GM21717 (cell line): ENCODE measurements around the gene KIFBP.
"Not testable (repeated sequence)": the region's sequence is repeated elsewhere in the genome, so short reads cannot be mapped to it uniquely, and the experiment has no call there.

Experiments
- ATAC-seq: cut with Tn5 transposase; IDR thresholded peaks from one replicate; pipeline ENCODE4 v1.9.1; 2021; ENCODE audit warnings: mild to moderate bottlenecking, moderate library complexity; ENCODE audit not compliant: unreplicated experiment

Gene KIFBP, protein sequence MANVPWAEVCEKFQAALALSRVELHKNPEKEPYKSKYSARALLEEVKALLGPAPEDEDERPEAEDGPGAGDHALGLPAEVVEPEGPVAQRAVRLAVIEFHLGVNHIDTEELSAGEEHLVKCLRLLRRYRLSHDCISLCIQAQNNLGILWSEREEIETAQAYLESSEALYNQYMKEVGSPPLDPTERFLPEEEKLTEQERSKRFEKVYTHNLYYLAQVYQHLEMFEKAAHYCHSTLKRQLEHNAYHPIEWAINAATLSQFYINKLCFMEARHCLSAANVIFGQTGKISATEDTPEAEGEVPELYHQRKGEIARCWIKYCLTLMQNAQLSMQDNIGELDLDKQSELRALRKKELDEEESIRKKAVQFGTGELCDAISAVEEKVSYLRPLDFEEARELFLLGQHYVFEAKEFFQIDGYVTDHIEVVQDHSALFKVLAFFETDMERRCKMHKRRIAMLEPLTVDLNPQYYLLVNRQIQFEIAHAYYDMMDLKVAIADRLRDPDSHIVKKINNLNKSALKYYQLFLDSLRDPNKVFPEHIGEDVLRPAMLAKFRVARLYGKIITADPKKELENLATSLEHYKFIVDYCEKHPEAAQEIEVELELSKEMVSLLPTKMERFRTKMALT

DNA sequence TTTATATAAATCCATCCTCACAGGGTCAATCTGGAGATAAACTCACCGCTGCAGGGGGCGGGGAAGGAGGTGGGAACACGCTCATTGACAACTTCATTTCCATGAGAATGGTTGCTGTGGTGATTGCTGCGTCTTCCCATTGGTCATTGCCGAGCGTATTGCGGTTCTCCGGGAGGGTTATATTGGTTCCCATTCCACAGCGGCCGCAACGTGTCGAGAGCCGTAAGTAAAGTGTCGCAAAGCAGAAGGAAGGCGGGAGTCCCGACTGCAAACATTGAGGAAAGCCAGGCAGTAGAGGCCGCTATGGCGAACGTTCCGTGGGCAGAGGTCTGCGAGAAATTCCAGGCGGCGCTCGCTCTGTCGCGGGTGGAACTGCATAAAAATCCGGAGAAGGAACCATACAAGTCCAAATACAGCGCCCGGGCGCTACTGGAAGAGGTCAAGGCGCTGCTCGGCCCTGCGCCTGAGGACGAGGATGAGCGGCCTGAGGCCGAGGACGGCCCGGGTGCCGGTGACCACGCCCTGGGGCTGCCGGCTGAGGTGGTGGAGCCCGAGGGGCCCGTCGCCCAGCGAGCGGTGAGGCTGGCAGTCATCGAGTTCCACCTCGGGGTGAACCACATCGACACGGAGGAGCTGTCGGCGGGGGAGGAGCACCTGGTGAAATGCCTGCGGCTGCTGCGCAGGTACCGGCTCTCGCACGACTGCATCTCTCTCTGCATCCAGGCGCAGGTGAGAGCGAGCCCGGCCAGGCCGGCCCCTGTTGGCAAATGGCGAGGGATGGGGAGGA, at the start of gene KIFBP:
Gene KIFBP (plus strand): TSS at position 274 of the 787 bp plus-strand sequence. CDS start 30 bp downstream, at position 304.
- ATAC-seq, result peak; percentile 81

DNA sequence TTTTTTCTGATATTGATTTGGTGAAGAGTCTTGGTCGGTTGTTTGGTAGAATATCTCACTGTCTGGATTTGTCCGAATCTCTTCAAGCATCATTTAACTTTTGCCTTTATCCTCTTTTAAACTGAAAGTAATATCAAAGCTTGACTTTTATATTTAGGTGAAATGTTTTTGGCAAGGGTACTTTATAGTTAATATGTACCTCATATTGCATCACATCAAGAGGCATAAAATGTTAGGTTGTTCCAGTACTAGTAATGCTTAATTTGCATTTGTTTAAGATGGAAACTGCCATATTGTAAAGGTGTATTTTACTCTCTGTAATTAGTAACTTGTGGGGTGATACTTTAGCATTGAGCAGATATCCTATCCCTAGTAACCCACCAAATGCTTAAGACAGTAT, 49.7 kb upstream of the KIFBP start:
- ATAC-seq, result no peak

DNA sequence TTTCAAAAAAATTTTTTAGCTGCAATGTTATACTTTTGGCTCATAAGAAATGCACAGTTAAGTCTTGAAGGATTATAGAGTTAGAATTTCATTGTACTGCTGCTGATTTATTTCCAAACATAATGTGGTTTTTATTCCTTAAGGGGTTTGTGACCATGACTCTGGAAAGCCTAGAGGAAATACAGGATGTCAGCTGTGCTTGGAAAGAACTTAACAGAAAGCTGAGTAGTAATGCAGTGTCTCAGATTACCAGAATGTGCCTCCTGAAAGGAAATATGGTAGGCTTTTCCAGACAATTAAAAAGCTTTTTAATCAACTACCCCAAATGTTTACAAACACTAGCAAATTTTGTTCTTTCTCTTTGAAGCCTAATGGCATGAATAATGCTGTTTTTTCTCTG, 47.7 kb upstream of the KIFBP start:
- ATAC-seq, result not testable (repeated sequence)

DNA sequence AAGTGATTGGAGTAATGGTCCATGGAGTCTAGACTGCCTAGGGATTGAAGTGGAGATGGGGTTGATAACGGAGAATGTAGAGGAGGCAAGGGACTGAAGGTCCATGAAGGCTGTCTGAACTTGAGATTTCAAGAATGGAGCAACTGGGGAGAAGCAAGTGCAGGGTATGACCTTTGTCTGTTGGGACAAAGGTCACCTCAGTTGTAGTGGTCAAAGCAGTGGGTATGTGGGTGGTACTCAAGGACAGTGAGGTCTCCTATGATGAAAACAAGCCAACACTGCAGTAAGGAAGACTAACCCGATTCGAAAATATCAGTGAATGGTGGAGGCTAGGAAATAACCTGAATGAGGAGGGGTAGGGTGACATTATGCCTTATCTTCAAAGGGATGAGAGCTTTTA, 38.0 kb upstream of the KIFBP start:
- no peak for ATAC-seq

DNA sequence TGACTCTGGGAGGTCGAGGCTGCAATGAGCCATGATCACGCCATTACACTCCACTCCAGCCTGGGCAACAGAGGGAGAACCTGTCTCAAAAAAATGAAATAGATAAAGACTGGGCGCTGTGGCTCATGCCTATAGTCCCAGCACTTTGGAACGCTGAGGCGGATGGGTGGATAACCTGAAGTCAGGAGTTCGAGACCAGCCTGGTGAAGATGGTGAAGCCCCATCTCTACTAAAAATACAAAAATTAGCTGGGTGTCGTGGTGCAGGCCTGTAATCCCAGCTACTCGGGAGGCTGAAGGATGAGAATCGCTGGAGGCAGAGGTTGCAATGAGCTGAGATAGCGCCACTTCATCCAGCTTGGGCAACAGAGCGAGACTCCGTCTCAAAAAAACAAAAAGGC, 33.7 kb upstream of the KIFBP start:
- ATAC-seq, result no peak

DNA sequence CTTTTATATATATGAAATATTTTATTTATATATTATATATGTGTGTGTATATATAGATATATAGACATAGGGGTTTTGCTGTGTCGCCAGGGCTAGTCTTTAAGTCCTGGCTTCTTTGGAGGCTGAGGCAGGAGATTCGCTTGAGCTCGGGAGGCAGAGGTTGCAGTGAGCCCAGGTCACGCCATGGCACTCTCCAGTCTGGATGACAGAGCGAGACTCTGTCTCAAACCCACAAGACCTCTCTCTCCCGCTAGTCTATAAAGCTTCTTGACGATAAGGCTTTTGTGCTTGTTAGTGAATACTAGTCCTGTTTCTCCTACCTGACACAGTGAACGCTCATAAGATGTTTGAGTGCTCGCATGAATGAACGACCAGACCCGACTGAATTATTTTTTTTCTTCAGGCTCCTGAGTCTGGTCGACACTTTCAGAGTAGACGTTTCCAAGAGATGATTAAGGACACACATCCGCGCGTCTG, 33.2 kb upstream of the KIFBP start:
- no peak for ATAC-seq

DNA sequence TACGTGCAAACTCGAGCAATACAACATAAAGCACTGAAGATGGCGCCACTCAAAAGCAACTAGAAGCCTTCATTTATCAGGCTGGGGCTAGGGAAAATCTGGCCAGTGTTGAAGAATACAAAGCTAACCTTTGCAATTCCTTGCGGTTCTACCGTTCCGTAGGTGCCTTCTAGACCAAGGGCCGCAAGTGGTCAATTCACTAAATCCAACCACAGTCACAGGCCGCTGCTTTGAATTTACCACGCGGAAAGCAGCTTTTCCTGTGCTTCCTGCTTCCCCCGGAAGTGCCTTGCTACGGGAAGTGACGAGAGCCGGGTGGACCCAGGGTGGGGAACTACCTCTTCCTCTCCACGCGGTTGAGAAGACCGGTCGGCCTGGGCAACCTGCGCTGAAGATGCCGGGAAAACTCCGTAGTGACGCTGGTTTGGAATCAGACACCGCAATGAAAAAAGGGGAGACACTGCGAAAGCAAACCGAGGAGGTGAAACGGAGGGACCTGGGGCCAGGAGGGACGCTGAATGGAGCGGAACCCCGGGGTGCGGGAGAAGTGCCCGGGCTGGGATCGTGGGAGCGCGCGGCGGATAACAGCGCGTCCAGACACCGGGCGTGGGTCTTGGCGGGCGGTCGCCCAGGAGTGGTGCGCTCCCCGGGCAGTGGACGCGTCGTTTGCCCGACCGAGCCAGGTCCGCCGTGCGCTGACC, 32.6 kb upstream of the KIFBP start, which contains the start of gene DDX21:
Gene DDX21 (plus strand): TSS at position 339 of the 701 bp plus-strand sequence. CDS start 56 bp downstream, at position 395.
- peak; percentile 88 for ATAC-seq

DNA sequence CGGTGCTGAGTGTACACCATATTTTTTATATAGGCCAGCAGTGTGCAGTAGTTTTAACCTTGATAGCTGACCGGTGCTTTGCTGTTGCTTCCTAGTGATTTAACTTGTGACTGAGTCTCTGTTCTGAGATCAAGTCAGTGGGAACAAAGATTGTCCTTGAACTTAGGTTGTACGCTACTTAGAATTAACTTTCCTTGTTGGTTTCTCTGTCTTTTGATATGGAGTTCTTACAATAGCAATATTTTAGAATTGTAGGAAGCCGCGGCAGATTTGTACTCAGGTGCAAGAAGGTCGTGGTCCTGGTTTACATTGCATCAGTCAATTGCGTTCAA, 31.4 kb upstream of the KIFBP start:
- ATAC-seq, result no peak

DNA sequence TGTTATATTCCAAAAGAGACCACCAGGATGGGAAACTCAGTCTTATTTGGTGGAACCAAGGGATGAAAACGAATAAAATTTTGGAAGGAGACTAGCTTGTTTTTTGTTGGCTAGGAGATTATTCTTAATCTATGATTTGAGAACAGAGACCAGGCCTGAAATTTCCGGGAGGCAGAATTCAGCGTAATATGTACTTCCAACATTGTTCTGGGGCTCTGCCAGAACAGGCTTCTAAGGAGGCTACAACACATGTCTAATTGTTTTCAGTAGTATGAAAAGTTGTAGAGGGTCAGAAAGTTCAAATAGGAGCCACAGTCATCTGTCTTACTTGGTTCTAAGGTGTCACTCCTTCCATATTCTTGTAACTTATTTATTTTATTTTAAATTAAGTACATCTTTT, 30.9 kb upstream of the KIFBP start:
- no peak for ATAC-seq

DNA sequence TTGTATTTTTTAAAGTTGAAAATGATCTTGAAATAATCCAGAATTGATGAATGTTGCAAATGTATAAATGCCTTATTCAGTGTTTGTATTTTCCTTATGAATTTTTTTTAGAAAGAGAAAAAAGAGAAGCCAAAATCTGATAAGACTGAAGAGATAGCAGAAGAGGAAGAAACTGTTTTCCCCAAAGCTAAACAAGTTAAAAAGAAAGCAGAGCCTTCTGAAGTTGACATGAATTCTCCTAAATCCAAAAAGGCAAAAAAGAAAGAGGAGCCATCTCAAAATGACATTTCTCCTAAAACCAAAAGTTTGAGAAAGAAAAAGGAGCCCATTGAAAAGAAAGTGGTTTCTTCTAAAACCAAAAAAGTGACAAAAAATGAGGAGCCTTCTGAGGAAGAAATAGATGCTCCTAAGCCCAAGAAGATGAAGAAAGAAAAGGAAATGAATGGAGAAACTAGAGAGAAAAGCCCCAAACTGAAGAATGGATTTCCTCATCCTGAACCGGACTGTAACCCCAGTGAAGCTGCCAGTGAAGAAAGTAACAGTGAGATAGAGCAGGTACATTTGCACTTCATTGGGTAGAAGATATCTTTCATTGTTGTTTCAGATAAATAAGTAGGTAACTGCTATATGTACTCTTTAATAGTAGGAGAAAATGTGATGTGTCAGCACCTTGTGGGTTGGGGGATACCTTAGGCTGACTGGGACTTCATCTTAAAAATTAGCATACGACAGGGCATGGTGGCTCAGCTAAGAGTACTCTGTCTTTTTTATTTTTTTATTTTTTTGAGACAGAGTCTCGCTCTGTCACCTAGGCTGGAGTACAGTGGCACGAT, 28.7 kb upstream of the KIFBP start:
- no peak for ATAC-seq

DNA sequence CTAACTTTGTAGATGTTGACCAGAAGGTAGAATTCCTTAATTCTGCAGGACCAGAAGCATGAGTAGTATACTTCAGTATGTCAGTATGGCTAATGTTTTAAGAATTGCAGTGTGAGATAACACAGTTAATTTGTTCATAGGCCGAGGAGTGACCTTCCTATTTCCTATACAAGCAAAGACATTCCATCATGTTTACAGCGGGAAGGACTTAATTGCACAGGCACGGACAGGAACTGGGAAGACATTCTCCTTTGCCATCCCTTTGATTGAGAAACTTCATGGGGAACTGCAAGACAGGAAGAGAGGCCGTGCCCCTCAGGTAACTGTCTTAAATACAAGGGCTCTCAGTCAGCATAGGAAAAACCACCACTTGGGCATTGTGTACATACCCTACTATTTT, 25.5 kb upstream of the KIFBP start:
- no peak for ATAC-seq

DNA sequence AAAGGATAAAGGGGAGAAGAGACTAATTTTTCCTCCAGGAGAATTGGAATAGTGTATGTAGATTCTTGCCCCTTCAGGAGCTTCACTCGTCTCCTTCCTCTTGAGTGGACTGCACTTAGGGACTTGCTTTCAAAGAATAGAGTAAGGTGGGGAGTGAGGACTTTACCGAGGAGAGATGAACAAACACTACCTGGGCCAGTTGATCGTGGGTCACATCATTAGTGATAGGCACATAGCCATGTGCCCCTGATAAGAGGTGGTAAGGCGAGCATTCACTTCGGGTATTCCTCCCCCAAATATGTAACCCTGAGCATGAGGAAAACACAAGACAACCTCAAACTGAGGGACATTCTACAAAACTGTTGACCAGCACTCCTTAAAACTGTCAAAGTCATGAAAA, 14.6 kb upstream of the KIFBP start:
- no peak for ATAC-seq

DNA sequence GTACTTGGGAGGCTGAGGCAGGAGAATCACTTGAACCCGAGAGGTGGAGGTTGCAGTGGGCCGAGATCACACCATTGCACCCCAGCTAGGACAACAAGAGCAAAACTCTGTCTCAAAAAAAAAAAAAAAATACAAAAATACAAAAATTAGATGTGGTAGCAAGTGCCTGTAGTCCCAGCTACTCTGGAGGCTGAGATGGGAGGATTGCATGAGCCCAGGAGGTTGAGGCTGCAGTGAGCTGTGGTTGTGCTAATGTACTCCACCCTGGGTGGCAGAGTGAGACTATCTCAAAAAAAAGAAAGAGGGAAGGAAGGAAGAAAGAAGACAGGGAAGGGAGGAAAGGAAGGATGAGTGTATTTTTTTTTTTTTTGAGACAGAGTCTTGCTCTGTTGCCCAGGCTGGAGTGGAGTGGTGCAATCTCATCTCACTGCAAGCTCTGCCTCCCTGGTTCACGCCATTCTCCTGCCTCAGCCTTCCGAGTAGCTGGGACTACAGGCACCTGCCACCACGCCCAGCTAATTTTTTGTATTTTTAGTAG, 12.6 kb upstream of the KIFBP start:
- ATAC-seq, result not testable (repeated sequence)

DNA sequence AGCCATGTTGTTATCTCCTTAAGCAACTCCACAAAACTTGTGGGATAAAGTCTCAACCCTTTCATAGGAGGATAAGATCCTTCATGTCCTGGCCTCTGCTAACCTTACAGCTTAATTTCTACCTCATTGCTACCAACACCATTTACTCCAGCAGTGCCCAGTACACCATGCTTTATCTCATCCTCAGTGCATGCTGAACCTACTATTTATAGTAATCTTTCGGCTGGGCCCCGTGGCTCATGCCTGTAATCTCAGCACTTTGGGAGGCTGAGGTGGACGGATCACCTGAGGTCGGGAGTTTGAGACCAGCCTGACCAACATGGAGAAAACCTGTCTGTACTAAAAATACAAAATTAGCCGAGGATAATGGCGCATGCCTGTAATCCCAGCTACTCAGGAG, 8.9 kb upstream of the KIFBP start:
- ATAC-seq, result not testable (repeated sequence)

DNA sequence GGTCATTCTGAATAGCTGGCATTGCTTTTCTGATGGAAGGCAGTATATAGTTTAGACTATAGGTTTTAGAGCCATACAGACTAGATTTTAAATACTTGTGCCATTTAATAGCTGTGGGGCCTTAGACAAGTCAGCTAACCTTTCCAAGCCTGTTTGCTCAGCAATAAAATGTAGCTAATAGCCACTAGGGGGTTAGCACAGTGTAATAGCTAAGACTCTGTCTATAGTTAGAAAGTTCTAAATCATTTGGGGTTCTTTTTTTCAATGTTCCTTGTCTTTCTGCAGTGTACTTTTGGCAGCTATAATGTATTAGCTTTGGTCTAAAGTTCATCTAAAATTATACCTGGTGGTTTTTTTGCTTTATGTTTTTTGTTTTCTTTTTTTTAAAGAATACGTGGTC, 7.5 kb upstream of the KIFBP start:
- no peak for ATAC-seq

DNA sequence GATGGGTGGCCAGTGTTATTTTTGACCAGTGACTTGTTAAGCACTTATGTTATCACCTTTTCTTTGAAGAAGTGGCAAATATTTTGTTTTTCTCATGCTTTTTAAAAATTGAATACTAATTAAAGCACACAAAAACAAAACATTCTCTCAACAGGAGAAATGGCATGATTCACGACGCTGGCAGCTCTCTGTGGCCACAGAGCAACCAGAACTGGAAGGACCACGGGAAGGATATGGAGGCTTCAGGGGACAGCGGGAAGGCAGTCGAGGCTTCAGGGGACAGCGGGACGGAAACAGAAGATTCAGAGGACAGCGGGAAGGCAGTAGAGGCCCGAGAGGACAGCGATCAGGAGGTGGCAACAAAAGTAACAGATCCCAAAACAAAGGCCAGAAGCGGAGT, 6.2 kb upstream of the KIFBP start:
- ATAC-seq, result no peak

DNA sequence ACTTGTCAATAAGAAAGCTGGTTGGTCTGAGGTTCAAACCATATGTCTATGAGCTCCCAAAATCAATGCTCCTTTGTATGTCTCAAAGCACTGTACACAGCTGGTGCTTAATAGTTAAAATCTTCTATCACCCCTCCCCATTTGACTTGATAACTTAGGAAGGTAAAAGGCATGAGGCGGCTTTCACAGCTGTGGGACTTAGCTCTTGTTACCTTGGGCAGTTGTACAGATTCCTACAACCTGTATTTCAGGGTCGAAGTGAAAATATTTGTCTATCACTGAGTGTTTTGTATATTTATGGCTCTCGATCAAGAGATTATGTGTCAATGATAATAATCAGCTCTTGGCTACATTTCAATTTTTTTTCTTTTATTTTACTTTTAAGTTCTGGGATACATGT, 992 bp upstream of the KIFBP start:
- no peak for ATAC-seq

DNA sequence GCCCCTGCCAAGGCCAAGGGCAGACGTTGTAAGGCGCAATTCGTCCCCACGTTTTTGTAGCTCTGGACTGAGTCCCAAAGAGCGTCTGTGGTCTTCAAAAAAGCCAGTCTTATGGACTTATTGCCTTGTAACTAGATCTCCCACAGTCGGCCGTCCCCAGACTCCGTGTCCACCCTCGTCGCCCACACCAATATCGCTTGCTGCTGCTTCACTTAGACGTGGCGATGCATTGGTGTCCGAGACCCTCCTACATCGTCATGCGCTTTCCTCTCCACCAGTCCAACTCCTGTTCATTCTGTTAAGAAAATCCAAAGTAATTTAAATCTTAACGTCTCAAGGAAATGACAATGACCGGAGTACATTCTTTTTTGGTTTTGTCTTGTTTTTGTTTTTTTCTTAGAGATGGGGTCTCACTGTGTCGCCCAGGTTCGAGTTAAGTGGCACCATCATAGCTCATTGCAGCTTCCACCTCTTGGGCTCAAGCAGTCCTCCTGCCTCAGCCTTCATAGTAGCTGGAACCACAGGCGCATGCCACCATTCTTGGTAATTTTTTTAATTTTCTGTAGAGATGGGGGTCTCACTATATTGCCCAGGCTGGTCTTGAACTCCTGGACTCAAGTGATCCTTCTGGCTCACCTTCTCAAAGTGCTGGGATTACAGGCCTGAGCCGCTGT, 851 bp downstream of the KIFBP start:
- ATAC-seq, result no peak
